VCaP (cell line): ENCODE measurements around the gene PPP1R2B.
"Not testable (repeated sequence)": the region's sequence is repeated elsewhere in the genome, so short reads cannot be mapped to it uniquely, and the experiment has no call there.

ENCODE experiments used
- H3K27ac ChIP-seq: fragments of 450-650 bp; 2 replicates; pipeline ENCODE4 v1.5.1; 2017
- CTCF ChIP-seq: fragments of 450-650 bp; conservative IDR thresholded peaks from 2 replicates; pipeline ENCODE4 v1.5.1; 2017; ENCODE audit warnings: mild to moderate bottlenecking, moderate library complexity

The PPP1R2B gene

GRCh38 chr5:156838961-156839360 is 11.1 kb upstream of the PPP1R2B start:
- TF ChIP-seq CTCF, result no peak
- H3K27ac ChIP-seq, result no peak overlapping the region

- H3K27ac ChIP-seq, result no peak overlapping the region
- no peak for TF ChIP-seq CTCF
These were observed 8.4 kb upstream of the PPP1R2B start for GRCh38 chr5:156841737-156842136.

DNA sequence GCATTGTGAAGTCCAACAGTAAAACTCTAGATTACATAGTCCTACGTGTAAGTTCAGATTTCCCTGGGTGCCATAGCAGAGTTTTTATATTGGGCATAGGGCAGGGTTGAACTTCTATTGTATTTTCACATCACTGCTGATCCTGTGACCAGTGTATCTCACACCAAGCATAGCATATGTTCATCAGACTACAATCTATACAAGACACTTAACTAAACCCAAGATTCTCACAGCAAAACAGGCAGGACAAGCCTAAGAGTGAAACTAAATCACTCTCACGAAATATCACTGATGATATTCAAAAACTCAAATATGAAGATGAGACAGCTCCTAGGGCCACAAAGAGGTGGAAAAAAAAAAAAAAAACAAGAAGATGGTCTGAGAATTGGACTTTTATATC is 3.2 kb upstream of the PPP1R2B start:
- no peak overlapping the region for H3K27ac ChIP-seq
- TF ChIP-seq CTCF, result no peak

- not testable (repeated sequence) for H3K27ac ChIP-seq
These were observed 1.6 kb upstream of the PPP1R2B start for GRCh38 chr5:156848447-156848846.

DNA sequence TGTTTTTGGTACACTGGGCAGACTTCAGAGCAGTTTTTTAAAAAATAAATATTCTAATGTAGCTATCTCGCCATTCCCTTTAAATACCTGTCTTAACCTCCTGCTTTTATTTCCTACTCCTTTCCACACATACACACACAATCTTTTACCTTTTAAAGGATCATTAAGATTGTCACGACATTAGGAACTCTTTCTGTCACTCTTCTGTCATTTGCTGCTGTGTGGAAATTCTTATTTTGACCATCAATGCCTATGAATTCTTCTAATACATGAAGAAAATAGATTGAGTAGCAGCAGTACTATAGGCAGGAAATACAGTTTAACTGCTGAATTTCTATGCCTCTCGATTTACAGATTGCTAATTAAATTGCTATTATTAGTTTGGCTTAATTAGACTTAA is 1.8 kb downstream of the PPP1R2B start:
- TF ChIP-seq CTCF, result no peak
- H3K27ac ChIP-seq, result no peak overlapping the region

- H3K27ac ChIP-seq, result not testable (repeated sequence)
These were observed 3.0 kb downstream of the PPP1R2B start for GRCh38 chr5:156853055-156853454.

GRCh38 chr5:156865427-156865826 is 15.3 kb downstream of the PPP1R2B start:
- H3K27ac ChIP-seq, result no peak overlapping the region
- TF ChIP-seq CTCF, result no peak

DNA sequence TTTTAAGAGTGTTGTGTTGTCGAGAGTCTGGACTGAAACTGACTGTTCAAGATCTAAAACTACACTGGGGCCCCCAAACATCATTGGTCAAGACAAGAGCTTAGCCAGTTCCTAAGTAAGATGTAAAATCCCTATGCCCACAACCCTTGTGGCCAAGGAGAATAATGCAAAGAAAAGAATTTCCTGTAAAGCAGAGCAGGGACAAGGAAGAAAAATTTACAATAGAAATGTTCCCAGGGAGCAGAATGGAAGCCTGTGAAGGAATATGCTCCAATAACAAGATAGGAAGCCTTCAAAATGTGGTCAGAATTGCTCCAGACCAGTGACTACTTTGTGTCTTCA is 20.4 kb downstream of the PPP1R2B start:
- no peak for TF ChIP-seq CTCF
- H3K27ac ChIP-seq, result no peak overlapping the region

DNA sequence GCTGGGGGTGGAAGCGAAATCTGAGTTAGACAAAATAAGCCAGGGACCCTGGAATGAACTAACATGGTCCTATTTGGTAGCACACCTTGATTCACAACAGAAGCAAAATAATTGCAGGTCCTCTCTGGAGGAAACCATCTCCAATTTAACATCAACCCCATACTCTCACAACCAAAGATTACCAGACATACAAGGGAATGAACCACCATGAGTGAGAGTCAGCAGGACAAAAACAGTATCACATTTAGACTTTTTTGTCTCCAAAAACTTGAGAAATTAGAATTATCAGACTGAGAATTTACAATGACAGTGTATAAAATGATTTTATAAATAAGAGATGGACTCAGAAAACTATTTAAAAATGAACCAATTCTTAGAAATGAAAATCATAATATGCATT is 21.1 kb downstream of the PPP1R2B start:
- TF ChIP-seq CTCF, result no peak
- H3K27ac ChIP-seq, result no peak overlapping the region
